Fibroblast of skin of right biceps (primary cell): Measurements from ENCODE around the gene GTF2A2.
"Not testable (repeated sequence)": the region's sequence is repeated elsewhere in the genome, so short reads cannot be mapped to it uniquely, and the experiment has no call there.

ENCODE experiments used
- DNase-seq: peaks from one replicate; pipeline ENCODE4 v3.0.0-alpha.2; 2013

GTF2A2 gene

DNA sequence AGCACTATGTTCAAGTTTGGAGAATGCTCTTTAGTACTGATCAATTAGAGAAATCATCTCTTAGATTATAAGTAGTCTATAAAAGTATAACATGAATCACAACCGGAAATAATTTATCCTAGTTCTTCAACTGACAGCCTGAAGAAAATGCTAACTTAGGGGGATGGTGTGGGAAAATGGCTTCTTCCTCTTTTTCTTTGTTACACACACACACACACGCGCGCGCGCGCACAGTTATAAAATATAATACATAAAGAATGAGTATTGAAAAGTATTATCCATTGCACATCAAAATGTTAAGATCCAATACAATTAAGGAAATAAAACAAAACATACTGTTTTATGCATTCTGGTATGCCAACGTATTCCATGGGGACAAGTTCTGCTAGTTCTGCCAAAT lies 11.2 kb upstream of the GTF2A2 start:
- DNase-seq, result no peak

DNA sequence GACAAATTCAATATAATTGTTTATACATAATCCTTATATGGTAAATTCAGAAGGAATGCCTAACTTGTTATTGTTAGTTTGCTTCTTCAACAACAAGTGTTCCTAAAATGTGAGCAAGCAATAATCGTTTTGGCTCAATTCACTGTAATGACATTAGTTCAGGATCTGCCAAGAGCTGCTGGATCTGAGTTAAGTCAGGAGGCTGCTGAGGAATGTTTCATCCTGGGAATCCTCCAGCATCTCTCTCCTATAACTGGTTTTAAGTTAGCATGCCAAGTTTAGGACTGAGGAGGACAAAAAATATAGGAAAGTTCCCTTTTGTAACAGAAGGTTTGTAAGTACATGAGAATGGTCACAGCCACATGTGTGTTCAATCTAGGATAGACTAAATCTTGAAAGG lies 4.9 kb upstream of the GTF2A2 start:
- DNase-seq, result peak; percentile 32

DNA sequence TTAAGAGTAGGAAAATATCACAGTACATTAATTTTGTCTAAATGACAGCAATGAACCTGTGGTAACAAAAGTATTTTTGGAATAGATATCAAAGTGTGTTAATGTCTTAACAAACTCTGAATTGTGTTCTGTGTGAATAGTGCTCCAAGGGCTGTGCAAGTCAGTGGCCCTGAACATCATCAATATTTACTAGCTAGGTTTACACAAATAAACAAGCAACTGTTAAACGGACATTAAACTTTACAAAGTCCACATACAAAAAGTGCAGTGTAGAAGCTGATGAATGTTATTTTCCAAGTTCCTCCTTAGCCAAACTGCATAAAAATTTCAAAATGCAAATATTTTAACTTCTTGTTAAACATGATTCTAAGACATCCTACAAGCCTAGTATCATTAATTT lies 2.1 kb upstream of the GTF2A2 start:
- DNase-seq, result no peak

DNA sequence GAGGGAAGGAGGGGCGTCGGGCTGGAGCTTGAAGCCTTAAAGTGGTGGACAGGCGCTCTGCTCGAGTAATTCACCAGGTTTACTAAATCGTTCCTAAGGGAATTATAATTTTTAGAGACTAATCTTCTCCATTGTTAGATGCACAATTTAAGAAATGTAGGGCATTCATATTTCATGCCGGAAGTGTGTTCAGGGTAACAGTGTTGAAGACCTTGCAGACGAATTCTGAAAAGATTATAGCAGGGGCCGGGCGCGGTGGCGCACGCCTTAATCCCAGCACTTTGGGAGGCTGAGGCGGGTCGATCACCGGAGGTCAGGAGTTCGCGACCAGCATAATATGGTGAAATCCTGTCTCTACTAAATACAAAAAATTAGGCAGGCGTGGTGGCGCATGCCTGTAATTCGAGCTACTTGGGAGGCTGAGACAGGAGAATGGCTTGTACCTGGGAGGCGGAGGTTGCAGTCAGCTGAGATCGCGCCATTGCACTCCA lies 365 bp upstream of the GTF2A2 start:
- DNase-seq, result no peak

DNA sequence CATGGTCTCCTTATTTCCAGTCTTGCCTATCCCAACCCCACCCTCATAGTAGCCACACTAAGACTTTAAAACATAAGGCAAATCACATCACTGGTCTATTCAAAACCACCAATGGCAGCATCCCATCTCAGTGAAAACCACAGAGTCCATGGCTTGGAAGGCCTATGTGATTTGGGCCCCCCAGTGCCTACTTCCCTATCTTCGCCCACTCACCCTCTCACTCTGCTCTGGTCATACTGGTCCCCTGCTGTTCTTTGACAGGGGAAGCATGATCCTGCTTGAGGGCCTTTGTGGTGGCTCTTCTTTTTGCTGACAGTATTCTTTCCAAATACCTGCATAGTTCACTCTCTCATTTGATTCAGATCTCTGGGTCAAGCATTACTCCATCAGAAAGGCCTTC lies 3.3 kb downstream of the GTF2A2 start:
- DNase-seq, result no peak

DNA sequence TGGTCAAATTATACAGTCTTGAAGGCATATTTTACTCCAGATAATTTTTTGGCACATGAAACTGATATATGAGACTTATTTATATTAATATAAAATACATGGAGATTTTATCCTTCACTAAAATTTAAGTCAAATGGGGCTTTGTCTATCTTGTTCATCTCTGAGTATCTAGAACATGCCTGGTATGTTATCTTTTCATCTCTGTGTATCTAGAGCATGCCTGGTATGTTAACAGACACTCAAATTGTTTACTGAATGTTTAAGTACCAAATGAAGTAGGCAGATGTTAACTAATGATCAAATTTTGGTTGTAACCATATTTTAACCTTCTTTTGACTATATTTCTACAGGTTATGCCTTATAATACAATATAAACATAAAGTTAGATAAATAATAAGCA lies 7.7 kb downstream of the GTF2A2 start:
- no peak for DNase-seq

DNA sequence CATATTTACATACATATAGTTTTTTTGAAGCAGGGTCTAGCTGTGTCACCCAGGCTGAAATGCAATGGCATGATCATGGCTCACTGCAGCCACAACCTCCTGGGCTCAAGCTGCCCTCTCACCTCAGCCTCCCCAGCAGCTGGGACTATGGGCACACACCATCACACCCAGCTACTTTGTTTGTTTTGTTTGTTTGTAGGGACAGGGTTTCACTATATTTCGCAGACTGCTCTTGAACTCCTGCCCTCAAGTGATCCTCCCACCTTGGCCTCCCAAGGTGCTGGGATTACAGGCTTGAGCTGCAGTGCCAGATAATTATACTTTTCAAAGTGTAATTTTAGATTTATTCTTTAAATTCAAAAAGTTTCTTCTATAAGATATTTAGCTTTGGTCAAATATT lies 10.2 kb downstream of the GTF2A2 start:
- no peak for DNase-seq

DNA sequence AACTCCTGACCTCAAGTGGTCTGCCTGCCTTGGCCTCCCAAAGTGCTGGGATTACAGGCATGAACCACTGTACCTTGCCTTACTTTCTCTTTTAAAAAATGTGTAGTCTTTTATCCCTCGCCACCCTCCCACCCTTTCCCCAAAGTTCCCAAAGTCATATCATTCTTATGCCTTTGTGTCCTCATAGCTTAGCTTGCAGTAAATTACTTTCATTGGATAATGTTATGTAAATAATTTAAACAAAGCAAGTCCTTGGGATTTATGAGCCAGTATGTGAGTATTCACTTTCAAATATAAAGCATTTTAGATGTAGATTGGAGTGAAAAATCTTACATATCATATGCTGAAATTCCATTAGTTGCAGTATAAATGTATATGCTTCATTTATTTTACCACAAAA lies 11.0 kb downstream of the GTF2A2 start:
- no peak for DNase-seq

DNA sequence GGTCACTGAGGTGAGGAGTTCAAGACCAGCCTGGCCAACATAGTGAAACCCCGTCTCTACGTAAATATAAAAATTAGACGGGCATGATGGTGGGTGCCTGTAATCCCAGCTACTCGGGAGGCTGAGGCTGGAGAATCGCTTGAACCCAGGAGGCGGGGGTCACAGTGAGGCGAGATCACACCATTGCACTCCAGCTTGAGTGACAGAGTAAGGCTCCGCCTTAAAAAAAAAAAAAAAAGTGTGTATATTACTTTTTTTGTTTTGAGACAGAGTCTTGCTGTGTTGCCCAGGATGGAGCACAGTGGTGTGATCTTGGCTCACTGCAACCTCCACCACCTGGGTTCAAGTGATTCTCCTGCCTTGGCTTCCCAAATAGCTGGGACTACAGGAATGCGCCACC lies 11.5 kb downstream of the GTF2A2 start:
- DNase-seq, result not testable (repeated sequence)

DNA sequence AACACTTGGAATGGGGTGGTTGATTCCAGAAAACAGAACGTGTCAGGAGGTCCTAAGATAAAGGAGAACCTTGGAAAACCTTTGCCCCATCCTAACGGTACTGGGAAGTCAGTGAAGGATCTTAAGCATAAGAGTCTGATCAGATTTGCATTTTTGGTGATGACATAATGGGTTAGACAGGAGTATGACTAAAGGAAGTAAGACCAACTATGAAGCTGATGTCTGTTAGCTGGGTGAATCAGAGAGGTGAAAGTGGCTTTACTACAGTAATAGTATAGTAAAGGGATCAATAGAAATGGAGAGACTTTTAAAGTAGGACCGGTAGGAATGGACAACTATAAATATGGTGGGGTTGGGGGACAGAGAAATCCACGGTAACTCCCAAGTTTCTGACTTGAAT lies 12.6 kb downstream of the GTF2A2 start:
- peak; percentile 9 for DNase-seq

DNA sequence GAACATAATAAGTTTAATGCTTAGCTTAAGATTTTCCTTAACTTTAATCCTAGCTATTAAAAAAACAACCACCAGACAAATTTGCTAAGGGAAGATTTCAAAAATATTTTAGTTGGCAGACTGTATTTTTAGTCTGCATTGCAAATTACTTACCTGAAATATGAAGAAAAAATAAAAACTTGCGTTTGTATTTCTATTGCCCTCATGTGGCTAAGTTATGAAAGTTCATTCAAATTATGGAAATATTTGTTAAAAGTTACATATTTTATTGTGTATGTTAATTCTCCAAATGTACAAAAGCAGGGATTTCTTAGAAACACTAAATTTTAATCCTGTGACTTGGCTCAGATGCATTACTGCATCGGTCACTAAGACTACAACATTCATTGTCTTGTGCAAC lies 15.0 kb downstream of the GTF2A2 start:
- DNase-seq, result no peak

DNA sequence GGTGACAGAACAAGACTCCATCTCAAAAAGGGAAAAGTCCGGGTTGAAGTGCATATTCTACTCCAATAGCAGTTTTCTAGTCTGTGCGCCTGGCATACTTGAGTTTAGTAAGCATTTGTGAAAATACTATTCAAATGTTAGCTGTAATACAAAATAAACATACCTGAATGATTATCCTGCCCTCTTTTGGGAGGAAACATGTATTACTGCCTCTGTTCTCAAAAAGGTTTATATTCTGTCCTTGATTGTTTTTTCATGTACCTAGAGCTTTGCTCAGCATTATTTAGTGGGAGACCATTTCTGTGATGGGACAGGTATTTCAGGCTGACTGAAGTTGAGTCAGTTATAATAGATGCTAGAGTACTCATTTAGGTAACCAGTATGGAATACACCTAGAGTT lies 19.8 kb downstream of the GTF2A2 start:
- DNase-seq, result not testable (repeated sequence)

DNA sequence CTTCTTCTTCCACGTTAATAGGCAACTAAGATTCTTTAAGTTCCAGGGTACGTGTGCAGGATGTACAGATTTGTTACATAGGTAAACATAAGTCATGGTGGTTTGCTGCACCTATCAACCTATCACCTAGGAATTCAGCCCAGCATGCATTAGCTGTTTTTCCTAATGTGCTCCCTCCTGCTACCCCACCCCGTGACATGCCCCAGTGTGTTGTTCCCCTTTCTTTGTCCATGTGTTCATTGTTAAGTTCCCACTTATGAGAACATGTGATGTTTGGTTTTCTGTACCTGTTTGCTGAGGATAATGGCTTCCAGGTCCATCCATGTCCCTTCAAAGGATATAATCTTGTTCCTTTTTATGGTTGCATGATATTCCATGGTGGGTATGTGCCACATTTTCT lies 21.1 kb downstream of the GTF2A2 start:
- DNase-seq, result no peak

DNA sequence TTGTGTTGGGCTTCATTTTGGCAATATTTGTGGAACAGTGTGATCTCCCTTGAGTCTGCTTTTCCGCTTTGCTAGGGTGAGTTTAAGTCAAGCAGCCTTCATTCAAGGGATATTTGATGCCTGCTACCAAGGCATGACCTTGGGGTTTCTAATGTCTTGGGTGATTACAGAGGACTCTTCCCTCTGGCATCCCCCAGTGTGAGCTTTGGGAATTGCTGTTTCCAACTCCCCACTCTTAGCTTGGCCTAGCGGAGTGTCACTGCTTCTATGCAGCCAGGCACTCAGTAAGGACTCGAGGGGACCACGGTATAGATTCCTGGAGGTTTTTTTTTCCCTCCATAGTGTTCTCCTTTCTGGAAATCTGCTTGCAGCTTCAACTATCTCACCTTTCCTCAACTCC lies 24.6 kb downstream of the GTF2A2 start:
- DNase-seq, result peak; percentile 12

DNA sequence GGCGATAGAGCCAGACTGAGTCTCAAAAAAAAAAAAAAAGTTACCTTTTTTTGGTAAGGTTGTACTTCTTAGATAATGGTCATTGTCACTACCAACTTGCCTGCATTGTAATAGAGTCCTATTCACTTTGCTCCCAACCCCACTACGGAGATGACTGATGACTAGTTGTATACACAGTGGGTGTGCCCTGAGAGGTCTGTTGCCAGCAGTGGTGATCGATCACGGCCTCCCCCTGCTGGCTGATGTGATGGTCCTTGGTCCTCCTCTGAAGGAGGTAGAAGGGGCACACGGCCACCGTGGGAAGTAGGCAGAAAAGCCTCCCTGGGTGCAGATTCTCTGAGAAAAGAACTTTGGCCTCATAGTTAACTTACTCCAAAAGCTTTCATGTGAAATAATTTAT lies 35.0 kb downstream of the GTF2A2 start:
- DNase-seq, result peak; percentile 35

DNA sequence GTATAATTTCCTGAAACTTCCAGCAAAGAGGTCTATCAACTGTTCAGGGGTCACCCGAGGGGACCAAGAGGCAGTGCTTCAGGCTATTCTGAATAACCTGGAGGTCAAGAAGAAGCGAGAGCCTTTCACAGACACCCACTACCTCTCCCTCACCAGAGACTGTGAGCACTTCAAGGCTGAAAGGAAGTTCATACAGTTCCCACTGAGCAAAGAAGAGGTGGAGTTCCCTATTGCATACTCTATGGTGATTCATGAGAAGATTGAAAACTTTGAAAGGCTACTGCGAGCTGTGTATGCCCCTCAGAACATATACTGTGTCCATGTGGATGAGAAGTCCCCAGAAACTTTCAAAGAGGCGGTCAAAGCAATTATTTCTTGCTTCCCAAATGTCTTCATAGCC lies 38.9 kb downstream of the GTF2A2 start:
- DNase-seq, result no peak

DNA sequence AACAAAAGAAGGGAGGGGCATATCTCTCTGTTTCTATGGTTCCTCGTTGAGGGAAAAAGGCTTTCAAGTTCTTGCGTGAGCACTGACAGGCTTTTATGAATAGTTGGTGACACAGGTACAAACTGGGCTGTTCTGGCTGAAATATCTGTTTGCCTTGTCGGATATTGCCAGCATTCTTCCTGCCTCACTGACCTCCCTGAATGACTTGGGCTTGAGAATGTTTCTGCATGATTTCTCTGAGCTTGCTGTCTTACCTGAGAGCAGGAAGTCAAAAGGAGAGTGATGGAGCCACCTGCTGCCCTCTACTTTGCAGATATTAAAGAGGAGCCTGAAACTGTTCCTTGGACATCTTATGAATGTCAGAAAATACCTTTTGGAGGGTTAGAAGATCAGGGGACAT lies 40.9 kb downstream of the GTF2A2 start:
- no peak for DNase-seq

DNA sequence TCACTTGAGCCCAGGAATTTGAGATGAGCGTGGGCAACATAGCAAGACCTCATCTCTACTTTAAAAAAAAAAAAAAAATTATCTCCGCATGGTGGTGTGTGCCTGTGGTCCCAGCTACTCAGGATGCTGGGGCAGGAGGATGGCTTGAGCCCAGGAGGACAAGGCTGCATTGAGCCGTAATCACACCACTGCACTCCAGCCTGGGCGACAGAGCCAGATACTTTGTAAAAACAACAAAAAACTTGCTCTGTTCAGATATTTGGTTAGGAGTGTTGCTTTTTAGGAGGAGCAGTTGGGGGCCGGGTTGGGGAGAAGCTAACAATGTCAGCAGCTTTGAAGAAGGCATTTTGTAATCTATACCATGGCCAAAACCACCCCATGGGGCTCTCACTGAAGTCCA lies 41.7 kb downstream of the GTF2A2 start:
- no peak for DNase-seq

DNA sequence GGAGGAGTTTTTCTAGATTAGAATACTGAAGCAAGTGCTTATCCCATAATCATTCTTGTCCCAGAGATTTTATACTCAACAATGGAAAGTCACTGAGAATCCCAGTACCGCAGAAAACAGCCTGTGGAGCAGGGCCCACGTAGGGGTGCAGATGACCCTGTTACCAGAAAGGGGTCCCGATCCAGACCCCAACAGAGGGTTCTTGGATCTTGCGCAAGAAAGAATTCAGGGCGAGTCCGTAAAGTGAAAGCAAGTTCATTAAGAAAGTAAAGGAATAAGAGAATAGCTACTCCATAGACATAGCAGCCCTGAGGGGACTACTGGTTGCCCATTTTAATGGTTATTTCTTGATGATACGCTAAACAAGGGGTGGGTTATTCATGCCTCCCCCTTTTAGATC lies 43.2 kb downstream of the GTF2A2 start:
- no peak for DNase-seq

DNA sequence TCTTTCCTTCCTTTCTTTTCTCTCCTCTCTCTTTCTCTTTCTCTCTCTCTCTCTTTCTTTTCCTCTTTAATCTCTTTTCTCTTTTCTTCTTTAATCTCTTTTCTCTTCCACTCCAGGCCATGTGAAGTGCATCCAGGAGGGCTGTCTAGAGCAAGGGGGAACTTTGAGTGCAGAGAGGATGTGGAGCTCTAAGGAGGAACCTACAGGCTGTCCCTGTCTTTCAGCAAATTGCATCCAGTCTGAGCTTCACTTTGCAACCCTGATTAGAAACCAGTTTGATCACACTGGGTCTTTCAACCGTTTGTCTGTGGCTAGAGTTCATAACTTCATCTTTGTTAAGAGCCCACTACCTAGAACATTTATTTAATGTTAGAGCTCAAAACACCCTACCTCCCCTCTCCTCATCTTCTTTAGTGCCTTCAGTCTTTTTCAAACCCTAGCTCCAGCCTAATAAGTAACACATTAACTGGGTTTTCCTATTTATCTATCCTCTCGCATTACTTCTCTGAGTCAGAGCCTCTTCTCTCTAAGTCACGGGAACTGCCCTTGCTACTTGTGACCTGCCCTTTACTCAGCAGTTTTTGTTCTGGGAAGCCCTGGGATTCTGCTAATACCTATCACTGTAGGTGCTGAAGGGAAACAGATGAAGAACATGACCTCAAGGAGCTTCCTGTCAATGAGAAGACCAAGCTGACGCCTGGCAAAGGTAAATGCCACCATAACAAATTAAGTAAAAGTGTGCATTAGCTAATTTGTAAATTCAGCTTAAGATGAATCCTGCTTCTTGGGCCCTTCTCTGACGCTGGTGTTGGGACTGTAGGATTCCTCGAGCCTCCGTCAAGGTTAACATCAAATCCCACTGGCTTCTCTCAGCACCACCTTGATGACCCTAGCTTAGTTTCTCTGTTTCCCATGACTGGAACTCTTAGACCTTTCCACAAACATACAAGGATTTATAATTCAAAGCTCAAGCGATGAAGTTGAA lies 45.7 kb downstream of the GTF2A2 start, which contains the start of gene GCNT3:
GCNT3 (plus strand) TSS at position 508 of the 985 bp plus-strand sequence. CDS start 6,456 bp downstream, outside the sequence.
- peak; percentile 5 for DNase-seq

DNA sequence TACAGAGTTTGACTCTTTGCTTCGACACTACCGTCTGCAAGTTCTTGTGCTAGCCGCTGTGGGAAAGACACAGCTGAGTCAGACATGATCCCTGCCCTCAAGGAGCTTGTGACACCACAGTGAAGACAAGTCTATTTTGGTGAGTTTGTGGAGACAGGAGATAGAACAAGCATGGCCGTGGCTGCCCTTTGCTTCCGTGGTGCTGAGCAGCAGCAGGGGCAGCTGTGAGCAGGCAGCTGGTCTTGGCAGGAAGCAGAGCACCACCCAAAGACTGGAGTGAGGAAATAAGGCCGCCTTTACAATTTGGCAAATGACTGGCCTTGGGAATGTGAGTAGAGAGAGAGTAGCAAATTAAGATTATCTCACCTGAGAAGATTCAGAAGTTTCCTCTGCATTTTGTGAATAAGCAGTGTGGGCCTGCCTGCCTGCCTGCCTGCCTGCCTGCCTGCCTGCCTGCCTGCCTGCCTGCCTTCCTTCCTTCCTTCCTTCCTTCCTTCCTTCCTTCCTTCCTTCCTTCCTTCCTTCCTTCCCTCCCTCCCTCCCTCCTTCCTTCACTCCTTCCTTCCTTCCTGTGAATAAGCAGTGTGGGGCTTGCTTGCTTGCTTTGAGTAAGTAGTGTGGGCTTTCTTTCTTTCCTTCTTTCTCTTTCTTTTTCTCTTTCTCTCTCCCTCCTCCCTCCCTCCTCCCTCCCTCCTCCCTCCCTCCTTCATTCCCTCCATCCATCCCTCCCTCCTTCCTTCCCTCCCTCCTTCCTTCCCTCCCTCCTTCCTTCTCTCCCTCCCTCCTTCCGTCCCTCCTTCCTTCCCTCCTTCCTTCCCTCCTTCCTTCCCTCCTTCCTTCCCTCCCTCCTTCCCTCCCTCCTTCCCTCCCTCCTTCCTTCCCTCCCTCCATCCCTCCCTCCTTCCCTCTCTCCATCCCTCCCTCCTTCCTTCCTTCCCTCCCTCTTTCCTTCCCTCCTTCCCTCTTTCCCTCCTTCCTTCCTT lies 47.3 kb downstream of the GTF2A2 start:
- DNase-seq, result no peak

DNA sequence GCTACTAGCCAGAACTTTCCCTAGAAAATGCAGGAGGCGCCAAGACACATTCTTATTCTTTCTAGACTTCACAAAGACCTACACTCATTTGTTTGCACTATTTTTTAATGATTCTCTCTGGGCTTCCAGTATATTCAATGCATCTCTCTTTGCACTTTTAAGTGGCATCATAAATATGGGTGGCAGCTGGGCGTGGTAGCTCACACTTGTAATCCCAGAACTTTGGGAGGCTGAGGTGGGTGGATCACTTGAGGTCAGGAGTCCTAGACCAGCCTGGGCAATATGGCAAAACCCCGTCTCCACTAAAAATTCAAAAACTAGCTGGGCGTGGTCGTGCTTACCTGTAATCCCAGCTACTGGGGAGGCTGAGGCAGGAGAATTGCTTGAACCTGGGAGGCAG lies 51.3 kb downstream of the GTF2A2 start:
- DNase-seq, result no peak

DNA sequence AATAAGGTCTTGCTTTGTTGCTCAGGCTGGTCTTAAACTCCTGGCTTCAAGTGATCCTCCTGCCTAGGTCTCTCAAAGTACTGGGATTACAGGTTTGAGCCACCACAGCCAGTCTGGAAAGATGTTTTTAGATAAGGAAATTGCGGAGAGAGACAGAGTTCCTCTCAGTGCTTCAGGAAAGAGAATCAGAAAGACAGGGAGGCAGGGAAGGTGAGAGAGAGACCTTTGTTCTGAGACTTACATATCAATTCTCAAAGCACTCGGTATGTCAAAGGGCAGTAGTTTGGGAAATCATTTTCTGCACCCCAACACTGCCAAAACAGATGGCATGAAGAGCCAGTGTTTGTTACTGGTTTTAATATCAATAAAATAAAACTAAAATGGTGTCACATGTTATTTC lies 58.9 kb downstream of the GTF2A2 start:
- no peak for DNase-seq
